IPS-18c (cell line): ENCODE data around the gene CHMP6.

Experiments
- H3K4me3 ChIP-seq: 2 replicates; pipeline ENCODE4 v1.7.0; 2013; ENCODE audit warnings: low read depth, mild to moderate bottlenecking, low read length, moderate library complexity; ENCODE audit not compliant: insufficient read depth
- H3K9me3 ChIP-seq: one replicate; pipeline ENCODE4 v1.6.1; 2013; ENCODE audit warnings: mild to moderate bottlenecking, low read length, moderate library complexity; ENCODE audit not compliant: control insufficient read depth, insufficient read depth

CHMP6 gene

DNA sequence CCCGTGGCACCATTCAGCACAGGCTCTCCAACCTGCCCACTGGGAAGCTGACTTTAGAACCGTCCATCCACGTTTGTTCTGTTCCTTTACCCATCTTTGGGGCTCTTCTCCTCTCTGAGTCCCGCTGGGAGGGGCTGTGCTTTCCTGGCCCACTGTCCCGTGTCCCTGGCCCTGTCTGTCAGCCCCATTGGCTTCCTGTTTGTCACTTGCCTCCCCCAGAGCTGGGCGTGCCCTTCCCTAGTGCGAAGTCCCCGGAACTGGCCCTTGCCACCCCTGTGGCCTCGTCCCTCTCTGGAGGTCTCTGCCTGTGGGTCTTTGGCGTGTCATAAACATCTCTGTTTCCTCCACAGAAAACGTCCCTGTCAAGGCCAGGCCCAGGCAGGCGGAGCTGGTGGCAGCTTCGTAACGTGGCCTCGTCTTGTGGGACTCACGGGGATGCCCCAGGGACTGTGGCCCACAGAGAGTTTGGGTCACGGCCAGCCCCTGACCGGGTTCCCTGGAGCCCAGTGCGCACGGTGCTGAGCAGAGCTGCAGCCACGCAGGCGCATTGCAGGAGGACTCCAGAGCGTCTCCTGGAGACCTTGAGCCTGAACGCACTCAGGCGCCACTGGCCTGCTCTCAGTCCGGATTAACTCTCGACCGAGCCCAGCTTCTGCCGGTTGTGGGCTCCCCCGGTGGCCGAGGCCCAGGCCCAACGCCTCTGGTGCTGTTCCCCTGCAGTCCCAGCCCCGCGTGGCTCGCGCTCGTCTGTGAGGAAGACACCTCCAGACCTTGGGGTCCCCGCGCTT lies 7.3 kb downstream of the CHMP6 start:
- no peaks in the 10 kb centered on the region for H3K9me3 ChIP-seq
- no peak overlapping the region for H3K4me3 ChIP-seq

DNA sequence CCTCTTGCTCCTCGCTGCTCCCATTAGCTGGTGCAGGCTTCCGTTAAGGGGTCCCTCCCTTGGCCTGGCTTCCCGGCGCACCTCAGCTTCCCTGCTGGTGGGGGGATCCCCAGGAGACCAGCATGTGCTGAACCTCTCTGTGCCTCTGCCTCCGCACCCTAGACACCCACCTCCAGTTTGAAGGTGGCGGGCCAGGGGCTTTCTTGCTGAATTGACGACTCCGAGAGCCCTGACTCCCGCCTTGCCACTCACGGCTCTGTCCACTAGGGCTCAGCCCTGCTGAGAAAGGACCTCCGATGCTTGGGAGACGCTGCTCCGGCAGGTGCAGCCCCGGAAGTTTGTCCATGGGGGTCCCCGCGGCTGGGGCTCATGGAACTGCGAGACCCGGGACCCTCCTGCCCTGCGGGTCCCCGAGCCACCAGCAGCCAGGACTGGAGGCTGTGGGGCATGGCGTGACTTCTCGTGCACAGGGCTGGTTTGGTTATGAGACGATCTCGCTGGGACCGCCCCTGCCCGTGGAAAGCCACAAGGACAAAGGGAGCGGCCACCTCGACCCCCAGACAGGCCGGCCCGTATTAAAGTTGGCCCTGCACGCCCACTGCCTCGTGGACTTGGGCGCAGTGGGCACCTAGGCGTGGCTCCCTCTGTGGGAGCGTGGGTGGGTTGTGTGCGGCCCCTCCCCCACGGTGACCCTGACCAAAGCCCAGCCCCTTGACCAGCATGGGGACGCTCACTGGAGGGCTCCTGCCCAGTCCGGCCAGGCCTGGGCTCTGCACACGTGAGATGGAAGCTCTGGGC lies 8.1 kb downstream of the CHMP6 start:
- H3K9me3 ChIP-seq = no peaks in the 10 kb centered on the region
- H3K4me3 ChIP-seq = no peak overlapping the region

DNA sequence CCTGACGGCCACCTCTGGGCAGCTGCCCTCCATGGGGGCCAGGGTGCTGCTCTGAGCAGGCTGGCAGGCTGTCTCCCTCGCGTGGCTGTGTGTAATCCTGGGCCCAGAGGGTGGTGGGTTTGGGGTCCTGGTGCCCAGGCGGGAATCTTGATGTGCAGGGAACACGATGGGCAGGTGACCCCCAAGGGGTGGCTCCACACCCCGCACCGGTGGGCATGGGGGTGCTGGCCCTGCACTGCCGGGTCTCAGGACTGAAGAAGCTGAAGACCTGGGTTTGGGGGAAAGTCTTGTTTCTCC lies 8.6 kb downstream of the CHMP6 start:
- no peak overlapping the region for H3K4me3 ChIP-seq
- H3K9me3 ChIP-seq = peaks cover under 1% of the 10 kb centered on the region

DNA sequence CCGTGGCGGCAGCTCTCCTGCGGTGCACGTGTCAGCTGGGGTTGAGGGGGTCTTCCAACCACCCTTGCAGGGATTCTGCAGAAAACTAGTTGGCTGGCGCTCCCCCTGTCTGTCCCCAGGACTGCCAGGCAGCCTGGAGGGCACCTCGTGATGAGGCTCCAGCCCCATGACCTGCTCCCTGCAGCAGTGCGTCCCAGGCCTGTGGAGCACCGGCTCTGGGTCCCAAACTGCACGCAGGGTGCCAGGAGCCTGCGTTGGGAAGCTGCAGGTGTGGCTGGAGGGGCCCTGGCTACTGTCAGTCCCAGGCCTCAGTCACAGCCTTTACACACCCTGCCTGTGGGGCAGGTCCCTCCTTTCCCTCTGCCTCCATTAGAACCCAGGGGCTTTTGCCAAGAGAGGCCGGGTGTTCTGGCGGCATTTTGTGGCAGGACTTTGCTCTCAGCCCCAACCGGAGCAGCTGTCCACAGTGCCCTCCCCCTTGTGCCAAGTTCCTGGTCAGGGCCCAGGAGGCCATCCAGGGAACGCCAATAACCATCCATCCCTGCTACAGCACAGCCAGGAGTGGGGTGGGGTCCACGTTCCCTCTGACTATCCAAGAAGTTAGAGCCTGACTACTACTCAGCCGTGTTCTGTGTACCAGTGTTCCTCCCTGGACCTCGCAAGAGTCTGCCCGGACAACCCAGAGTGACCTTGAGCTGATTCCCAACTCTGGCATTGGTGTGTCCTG lies 9.2 kb downstream of the CHMP6 start:
- Histone ChIP-seq H3K9me3 (peaks cover 2% of the 10 kb centered on the region), H3K4me3 (no peak overlapping the region)

DNA sequence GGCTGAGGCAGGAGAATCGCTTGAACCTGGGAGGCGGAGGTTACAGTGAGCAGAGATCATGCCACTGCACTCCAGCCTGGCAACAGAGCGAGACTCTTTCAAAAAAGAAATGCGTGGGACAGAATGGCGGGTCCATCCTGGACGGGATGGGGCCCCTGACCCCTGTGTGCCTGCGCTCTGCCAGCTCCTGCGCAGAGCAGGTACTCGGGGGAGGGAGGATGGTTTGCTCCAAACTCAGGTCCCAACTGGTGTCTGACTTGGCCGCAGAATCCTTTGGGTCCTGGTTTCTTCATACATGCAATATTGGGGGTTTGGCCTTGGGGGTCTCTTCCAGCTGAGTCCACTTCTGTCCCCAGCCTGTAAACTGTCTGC lies 10.4 kb downstream of the CHMP6 start:
- H3K4me3 ChIP-seq = no peak overlapping the region

DNA sequence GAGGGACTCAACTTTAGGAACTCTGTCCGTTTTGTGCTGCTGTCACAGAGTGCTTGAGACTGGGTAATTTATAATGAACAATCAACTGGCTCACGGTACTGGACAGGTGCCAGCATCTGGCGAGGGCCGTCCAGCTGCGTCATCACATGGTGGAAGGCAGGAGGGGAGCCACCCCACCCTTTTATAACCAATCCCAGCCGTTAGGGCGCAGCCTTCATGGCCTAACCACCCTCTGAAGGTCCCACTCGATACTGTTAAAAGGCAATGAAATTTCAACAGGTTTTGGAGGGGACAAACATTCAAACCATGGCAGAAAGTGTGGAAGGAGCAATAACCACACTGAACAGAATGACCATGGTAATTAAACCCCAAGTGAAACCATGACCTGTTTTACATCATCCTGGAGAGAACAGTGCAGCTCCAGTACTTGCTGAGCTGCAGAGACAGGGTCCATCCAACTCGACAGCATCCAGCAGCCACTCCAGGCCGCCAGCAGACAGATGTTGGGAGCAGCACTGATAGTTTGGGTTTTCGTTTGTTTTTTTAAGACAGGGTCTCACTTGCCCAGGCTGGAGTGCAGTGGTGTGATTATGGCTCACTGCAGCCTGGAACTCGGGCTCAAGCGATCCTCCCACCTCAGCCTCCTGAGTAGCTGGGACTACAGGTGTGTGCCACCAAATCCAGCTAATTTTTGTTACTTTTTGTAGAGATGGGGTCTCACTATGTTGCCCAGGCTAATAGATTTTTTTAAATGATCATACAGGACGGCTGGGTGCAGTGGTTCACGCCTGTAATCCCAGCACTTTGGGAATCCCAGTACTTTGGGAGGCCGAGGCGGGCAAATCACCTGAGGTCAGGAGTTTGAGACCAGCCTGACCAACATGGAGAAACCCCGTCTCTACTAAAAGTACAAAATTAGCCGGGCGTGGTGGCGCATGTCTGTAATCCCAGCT lies 11.0 kb downstream of the CHMP6 start:
- peaks cover 2% of the 10 kb centered on the region for H3K9me3 ChIP-seq
- H3K4me3 ChIP-seq = no peak overlapping the region

More for the DNA sequence above, 10.4 kb downstream of the CHMP6 start:
- peaks cover 2% of the 10 kb centered on the region for H3K9me3 ChIP-seq

DNA sequence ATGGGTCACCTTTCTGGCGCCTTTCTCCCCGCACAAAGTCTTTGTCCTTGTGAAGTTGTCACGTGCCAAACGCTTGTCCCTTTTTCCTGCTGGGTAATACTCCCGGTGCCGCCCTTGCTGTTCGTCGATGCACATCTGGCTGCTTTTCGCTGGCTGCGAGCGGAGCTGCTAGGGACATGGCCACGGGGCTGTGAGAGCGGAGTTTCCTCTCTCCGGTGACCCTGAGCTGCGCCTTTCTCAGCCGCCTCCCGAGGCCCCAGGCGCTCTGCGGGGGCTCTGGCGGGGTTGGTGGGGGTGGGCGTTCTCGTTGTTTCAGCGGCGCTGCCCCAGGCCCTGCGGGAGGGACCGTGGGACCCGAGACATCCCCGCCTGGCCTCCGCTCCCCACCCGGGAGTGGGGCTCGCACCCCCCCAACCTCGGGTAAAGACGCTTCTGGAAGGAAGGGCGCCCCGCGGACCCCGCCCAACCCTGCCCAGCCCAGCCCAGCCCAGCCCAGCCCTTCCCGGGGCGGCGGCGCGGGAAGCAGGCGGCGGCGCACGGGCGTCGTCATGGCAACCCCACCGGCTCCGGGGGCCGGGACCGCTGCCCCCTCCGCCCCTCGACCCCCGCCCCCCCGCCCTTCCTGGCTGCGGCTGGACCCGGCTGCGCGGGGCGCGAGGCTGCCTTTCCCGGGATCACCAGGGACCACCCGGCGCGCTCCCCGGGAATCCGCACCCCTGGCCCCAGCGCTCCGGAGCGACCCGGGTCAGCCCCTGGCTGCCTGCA lies 12.3 kb downstream of the CHMP6 start:
- Histone ChIP-seq H3K4me3 (peak overlapping the region; percentile 40), H3K9me3 (peaks cover 2% of the 10 kb centered on the region)

DNA sequence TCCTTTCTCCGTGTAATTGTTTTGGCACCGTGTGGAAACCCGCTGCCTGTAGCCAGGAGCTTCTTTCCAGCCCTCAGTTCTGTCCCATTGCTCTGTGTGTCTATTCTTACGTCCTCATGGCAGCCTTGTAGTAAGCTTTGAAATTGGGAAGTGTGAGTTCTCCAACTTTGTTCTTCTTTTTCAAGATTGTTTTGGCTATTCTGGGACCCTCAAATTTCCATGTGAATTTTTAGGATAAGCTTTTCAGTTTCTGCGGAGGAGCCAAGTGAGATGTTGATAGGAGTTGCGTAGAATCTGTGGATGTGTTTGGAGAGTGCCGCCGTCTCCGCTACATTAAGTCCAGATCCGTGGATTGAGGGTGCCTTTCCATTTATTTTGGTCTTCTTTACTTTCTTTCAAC lies 15.2 kb downstream of the CHMP6 start:
- Histone ChIP-seq H3K4me3 (no peak overlapping the region), H3K9me3 (peaks cover 4% of the 10 kb centered on the region)

DNA sequence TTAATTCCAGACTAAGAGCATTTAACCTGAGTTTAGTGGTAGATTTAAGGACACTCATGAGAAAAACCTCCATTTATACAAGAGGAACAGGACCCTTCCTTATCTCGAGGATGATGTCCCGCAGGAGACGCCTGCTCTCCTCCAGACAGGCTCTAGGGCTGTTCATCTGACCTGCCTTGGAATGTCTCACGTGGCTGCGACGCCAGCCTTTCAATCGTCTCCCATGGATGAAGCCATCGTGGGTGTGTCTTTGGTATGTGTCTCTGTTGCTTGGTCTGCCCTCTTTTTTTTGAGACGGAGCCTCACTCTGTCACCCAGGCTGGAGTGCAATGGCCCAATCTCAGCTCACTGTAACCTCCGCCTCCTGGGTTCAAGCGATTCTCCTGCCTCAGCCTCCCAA lies 16.5 kb downstream of the CHMP6 start:
- Histone ChIP-seq H3K4me3 (no peak overlapping the region), H3K9me3 (peaks cover 4% of the 10 kb centered on the region)

DNA sequence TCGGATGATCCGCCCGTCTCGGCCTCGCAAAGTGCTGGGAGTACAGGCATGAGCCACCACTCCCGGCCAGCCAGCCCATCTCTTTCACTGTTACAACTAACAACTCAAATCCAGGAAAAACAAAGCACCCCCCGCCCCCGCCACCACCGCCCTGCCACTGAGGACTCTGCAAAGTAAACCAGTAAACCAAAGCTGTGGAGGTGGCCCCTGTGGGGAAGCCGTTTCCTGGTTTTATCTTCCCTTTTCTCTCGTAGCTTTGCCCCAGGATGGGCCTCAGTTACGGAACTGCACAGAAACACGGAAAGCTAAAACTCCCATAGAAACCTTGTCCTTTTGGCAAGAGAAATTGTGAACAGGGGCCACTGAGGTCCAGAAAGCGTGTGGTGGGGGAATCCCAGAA lies 17.5 kb downstream of the CHMP6 start:
- Histone ChIP-seq H3K4me3 (no peak overlapping the region), H3K9me3 (peaks cover 4% of the 10 kb centered on the region)

DNA sequence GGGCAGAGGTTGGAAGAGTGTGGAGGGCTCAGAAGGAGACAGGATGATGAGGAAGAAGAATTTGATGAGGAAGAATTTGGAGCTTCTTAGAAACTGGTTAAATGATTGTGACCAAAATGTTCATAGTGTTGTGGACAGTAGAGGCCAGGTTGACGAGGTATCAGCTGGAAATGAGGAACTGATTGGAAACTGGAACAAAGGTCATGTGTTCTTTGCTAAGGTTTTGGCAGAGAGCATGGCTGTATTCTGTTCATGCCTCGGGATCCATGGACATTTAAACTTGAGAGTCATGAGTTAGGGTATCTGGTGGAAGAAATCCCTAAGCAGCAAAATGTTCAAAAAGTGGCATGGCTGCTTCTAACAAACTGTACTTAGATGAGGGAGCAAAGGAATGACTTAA lies 19.3 kb downstream of the CHMP6 start:
- Histone ChIP-seq H3K9me3 (peaks cover 2% of the 10 kb centered on the region), H3K4me3 (no peak overlapping the region; the same call in 1 of the 2 replicates)

DNA sequence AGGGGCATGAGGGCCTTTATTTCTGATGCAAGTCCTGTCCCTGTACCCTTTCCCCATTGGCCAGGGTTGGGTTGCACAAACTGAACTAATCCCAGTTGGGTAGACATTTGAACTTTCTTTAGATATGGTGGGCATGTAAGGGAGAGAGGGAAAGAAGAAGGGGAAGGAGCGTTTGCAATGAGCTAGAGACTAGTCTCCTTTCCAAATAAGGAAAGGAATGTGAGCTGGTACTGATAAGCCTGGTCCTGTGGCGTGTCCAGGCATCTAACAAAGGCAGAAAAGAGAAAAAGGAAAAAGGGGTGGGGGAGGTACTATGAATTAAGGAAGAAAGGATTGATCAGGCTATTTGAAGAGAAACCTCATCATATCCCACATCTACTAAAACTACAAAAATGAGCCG lies 20.3 kb downstream of the CHMP6 start:
- H3K4me3 ChIP-seq = no peak overlapping the region; the same call in 1 of the 2 replicates

DNA sequence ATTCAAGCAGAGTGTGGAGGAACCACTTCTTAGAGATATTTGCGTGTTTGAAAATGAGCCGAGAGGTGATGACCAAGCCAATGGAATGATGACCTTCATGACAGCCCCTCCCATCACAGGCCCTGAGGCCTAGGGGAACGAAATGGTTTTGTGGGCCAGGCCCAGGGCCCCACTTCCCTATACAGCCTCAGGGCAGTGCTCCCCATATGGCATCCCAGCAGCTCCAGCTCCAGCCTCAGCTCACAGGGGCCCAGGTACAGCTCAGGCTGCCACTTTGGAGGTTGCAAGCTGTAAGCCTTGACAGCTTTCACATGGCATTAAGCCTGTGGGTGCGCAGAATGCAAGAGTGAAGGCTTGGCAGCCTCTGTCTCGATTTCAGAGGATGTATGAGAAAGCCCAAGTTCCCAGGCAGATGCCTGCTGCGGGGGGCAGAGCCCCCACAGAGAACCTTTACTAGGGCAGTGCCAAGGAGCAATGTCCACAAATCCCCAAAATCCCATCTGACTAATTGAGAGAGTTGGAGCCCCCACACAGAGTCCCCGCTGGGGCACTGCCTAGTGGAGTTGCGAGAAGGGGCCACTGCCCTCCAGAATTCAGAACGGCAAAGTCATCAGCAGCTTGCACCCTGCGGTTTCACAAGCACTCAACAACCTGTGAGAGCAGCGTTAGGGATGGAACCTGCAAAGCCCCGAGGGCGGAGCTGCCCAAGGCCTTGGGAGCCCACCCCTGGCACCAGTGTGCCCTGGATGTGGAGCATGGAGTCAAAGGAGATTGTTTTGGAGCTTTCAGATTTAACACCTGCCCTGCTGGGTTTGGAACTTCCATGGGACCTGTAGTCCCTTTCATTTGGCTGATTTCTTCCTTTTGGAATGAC lies 21.2 kb downstream of the CHMP6 start:
- Histone ChIP-seq H3K9me3 (peaks cover 2% of the 10 kb centered on the region), H3K4me3 (no peak overlapping the region)

More for the DNA sequence above, 20.3 kb downstream of the CHMP6 start:
- peaks cover 2% of the 10 kb centered on the region for H3K9me3 ChIP-seq

DNA sequence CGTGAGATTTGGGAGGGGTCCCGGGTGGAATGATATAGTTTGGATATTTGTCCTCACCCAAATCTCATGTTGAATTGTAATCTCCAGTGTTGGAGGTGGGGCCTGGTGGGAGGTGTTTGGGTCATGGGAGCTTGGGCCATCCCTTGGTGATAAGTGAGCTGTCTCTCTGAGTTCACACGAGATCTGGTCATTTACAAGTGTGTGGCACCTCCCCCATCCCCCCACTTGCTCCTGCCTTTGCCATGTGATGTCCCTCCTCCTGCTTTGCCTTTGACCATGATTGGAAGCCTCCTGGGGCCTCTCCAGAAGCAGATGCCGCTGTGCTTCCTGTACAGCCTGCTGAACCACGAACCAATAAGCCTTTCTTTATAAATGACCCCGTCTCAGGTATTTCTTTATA lies 22.0 kb downstream of the CHMP6 start:
- peaks cover 2% of the 10 kb centered on the region for H3K9me3 ChIP-seq
- H3K4me3 ChIP-seq = no peak overlapping the region

DNA sequence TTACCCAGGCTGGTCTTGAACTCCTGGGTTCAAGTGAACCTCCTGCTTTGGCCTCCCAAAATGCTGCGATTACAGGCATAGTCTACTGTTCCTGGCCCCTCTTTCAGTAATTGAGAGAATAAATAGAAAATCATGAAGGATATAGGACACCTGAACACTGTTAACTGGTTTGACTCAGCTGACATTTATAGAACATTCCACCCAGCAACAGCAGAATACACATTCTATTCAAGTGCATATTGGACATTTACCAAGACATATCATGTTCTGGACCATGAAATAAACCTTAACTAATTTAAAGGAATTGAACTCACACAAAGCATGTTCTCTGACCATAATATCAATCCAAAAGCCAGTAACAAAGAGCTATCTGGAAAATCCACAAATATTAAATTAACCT lies 23.5 kb downstream of the CHMP6 start:
- H3K4me3 ChIP-seq = no peak overlapping the region
- peaks cover 2% of the 10 kb centered on the region for H3K9me3 ChIP-seq
